IMR-90 (cell line): ENCODE results near the gene FICD. TPM values are rescaled to one million over a fixed set of nuclear protein-coding genes. Genes with fewer than 3 reads are reported as not detected.

Experiments
- ATAC-seq: fragments of 200-7000 bp; cut with Tn5 transposase; 2 replicates; pipeline ENCODE4 v1.9.1; 2020; ENCODE audit warnings: low read depth, mild to moderate bottlenecking, moderate library complexity
- BruUV-seq: library from RNA; stranded (reverse); fragments of 400-500 nt; replicated peaks from 2 replicates; lab custom pipeline; 2021; lab: Mats Ljungman, UMichigan
- CTCF ChIA-PET: fragments of 300-600 bp; formaldehyde crosslinking; extraction: SDS; loops from one replicate; lab custom pipeline; 2021; ENCODE audit warnings: antibody characterized with exemption; lab: Yijun Ruan, JAX
- POLR2A ChIA-PET: fragments of 300-600 bp; sonication (Branson Sonifier 250); formaldehyde crosslinking; loops from one replicate; lab custom pipeline; 2022; ENCODE audit warnings: antibody characterized with exemption; ENCODE audit not compliant: unreplicated experiment; lab: Charles Lee
- DNase-seq: peaks from one replicate; pipeline ENCODE4 v3.0.0; 2013
- H2AFZ ChIP-seq: replicated peaks from 2 replicates; pipeline ENCODE3; 2013; ENCODE audit warnings: low read length, mild to moderate bottlenecking; ENCODE audit not compliant: poor library complexity
- H2AK5ac ChIP-seq: 2 replicates; pipeline ENCODE4 v1.6.1; 2013; ENCODE audit warnings: low read depth, low read length, inconsistent platforms
- H2AK9ac ChIP-seq: replicated peaks from 2 replicates; pipeline ENCODE3; 2013; ENCODE audit warnings: mild to moderate bottlenecking, low read depth, low read length, moderate library complexity; ENCODE audit not compliant: poor library complexity
- H2BK120ac ChIP-seq: 2 replicates; pipeline ENCODE4 v1.6.1; 2013; ENCODE audit warnings: low read depth, low read length, inconsistent platforms
- H2BK15ac ChIP-seq: 3 replicates; pipeline ENCODE4 v1.6.1; 2013; ENCODE audit warnings: low read depth, low read length, inconsistent platforms
- H2BK20ac ChIP-seq: 2 replicates; pipeline ENCODE4 v1.6.1; 2013; ENCODE audit warnings: low read depth, mild to moderate bottlenecking, inconsistent platforms, low read length, moderate library complexity
- H2BK5ac ChIP-seq: 2 replicates; pipeline ENCODE4 v1.6.1; 2013; ENCODE audit warnings: mild to moderate bottlenecking, low read depth, low read length, inconsistent platforms; ENCODE audit not compliant: poor library complexity, severe bottlenecking
- H3K14ac ChIP-seq: replicated peaks from 2 replicates; pipeline ENCODE4 v1.6.1; 2013; ENCODE audit warnings: low read depth, low read length, inconsistent platforms
- H3K18ac ChIP-seq: 2 replicates; pipeline ENCODE4 v1.6.1; 2013; ENCODE audit warnings: low read depth, low read length, control low read depth
- H3K23ac ChIP-seq: 2 replicates; pipeline ENCODE4 v1.6.1; 2013; ENCODE audit warnings: low read depth, low read length, inconsistent platforms
- H3K27ac ChIP-seq: 2 replicates; pipeline ENCODE4 v1.5.1; 2013; ENCODE audit warnings: mild to moderate bottlenecking, control low read depth, low read length; ENCODE audit not compliant: insufficient read depth
- H3K27me3 ChIP-seq: 2 replicates; pipeline ENCODE4 v1.6.1; 2013; ENCODE audit warnings: low read length; ENCODE audit not compliant: control insufficient read depth, insufficient read depth
- H3K36me3 ChIP-seq: 2 replicates; pipeline ENCODE4 v1.6.1; 2013; ENCODE audit warnings: low read length, mixed read lengths; ENCODE audit not compliant: control insufficient read depth, insufficient read depth
- H3K4ac ChIP-seq: 2 replicates; pipeline ENCODE4 v1.6.1; 2013; ENCODE audit warnings: low read depth, low read length, inconsistent platforms
- H3K4me1 ChIP-seq: 2 replicates; pipeline ENCODE4 v1.6.1; 2013; ENCODE audit warnings: low read length, mixed read lengths; ENCODE audit not compliant: control insufficient read depth, insufficient read depth
- H3K4me2 ChIP-seq: 2 replicates; pipeline ENCODE4 v1.6.1; 2013; ENCODE audit warnings: low read depth, mild to moderate bottlenecking, control low read depth, low read length, moderate library complexity
- H3K4me3 ChIP-seq: 2 replicates; pipeline ENCODE4 v1.5.1; 2013; ENCODE audit warnings: low read depth, mild to moderate bottlenecking, control low read depth, low read length, moderate library complexity; ENCODE audit not compliant: insufficient read depth
- H3K56ac ChIP-seq: 2 replicates; pipeline ENCODE4 v1.6.1; 2013; ENCODE audit warnings: low read length, inconsistent platforms; ENCODE audit not compliant: insufficient read depth; ENCODE audit errors: extremely low read depth
- H3K79me1 ChIP-seq, 2 experiments: 2 replicates each; pipeline ENCODE4 v1.6.1; 2013; ENCODE audit warnings: low read length in 2 of 2, inconsistent platforms in 1 of 2, low read depth in 1 of 2
- H3K9ac ChIP-seq: 2 replicates; pipeline ENCODE4 v1.6.1; 2013; ENCODE audit warnings: low read depth, low read length, control low read depth
- H3K9me1 ChIP-seq: 2 replicates; pipeline ENCODE4 v1.6.1; 2013; ENCODE audit warnings: low read length, inconsistent platforms; ENCODE audit not compliant: insufficient read depth
- H3K9me3 ChIP-seq: 2 replicates; pipeline ENCODE4 v1.6.1; 2013; ENCODE audit warnings: low read length; ENCODE audit not compliant: control insufficient read depth, insufficient read depth
- H4K20me1 ChIP-seq: 2 replicates; pipeline ENCODE4 v1.6.1; 2013; ENCODE audit warnings: low read length, inconsistent platforms; ENCODE audit not compliant: insufficient read depth
- H4K5ac ChIP-seq: 2 replicates; pipeline ENCODE4 v1.6.1; 2013; ENCODE audit warnings: mild to moderate bottlenecking, low read depth, low read length, control low read depth
- H4K8ac ChIP-seq, 2 experiments: 2 replicates each; pipeline ENCODE4 v1.6.1; 2013; ENCODE audit warnings: low read depth in 2 of 2, low read length in 2 of 2, control low read depth in 1 of 2, inconsistent platforms in 1 of 2
- H4K91ac ChIP-seq: 2 replicates; pipeline ENCODE4 v1.6.1; 2013; ENCODE audit warnings: low read depth, low read length, inconsistent platforms; ENCODE audit not compliant: insufficient read depth
- CHD1 ChIP-seq: IDR thresholded peaks from 2 replicates; pipeline ENCODE4 v1.6.1; 2012; ENCODE audit warnings: low read depth, low read length, improper control_type of control experiment
- MXI1 ChIP-seq: IDR thresholded peaks from 2 replicates; pipeline ENCODE4 v1.6.1; 2012; ENCODE audit warnings: low read depth, mild to moderate bottlenecking, low read length, moderate library complexity, borderline replicate concordance
- RAD21 ChIP-seq: IDR thresholded peaks from 2 replicates; pipeline ENCODE4 v1.6.1; 2012; ENCODE audit warnings: low read length, improper control_type of control experiment
- RCOR1 ChIP-seq: IDR thresholded peaks from 2 replicates; pipeline ENCODE4 v1.6.1; 2012; ENCODE audit warnings: mild to moderate bottlenecking, low read length, improper control_type of control experiment; ENCODE audit not compliant: insufficient replicate concordance
- WGBS, 2 experiments: methylation state at CpG; one replicate each; pipeline versions ENCODE4 v1.1.5 to v1.1.7; 2013; ENCODE audit warnings: missing lambda C conversion rate in 2 of 2; ENCODE audit not compliant: insufficient read length in 1 of 2; ENCODE audit errors: extremely low coverage in 2 of 2; 5-methylcytosine and 5-hydroxymethylcytosine counted together
- dilution Hi-C: fragments of 300-500 bp; cut with HindIII; formaldehyde crosslinking; loops from one replicate; pipeline ENCODE4 v1.14.3; 2018; ENCODE audit warnings: low sequenced_read_pairs; ENCODE audit not compliant: unreplicated experiment
- in situ Hi-C: fragments of 300-500 bp; cut with MboI; formaldehyde crosslinking; loops from 3 replicates; pipeline ENCODE4 v1.14.3; 2019; ENCODE audit warnings: low sequenced_read_pairs, inconsistent platforms, mixed read lengths
- intact Hi-C: fragments of 100-400 bp; cut with micrococcal nuclease; formaldehyde crosslinking; loops from 2 replicates; pipeline ENCODE4 v1.10.0; 2022
- polyA plus RNA-seq, 3 experiments: library from polyadenylated mRNA; depleted of rRNA; stranded (reverse); fragments of >200 nt; gene quantifications; 2 replicates each; pipeline ENCODE4 v1.2.3, GENCODE V29; 2012; ENCODE audit warnings: low replicate concordance in 1 of 3
- total RNA-seq: library from RNA; depleted of rRNA; stranded (reverse); fragments of >200 nt; gene quantifications from 2 replicates; pipeline ENCODE4 v1.2.3, GENCODE V29; 2012
- TF ChIP-seq, protein P1 (sequence below): fragments of 150-350 bp; IDR thresholded peaks from 2 replicates; pipeline ENCODE4 v1.6.1; 2017; ENCODE audit warnings: mild to moderate bottlenecking, antibody characterized with exemption, low read length, low read depth

FICD gene
- total and polyA plus RNA-seq, 2 of the 4 experiments (the other 2 are of a cell fraction) = 4.0 to 11.3 TPM

DNA sequence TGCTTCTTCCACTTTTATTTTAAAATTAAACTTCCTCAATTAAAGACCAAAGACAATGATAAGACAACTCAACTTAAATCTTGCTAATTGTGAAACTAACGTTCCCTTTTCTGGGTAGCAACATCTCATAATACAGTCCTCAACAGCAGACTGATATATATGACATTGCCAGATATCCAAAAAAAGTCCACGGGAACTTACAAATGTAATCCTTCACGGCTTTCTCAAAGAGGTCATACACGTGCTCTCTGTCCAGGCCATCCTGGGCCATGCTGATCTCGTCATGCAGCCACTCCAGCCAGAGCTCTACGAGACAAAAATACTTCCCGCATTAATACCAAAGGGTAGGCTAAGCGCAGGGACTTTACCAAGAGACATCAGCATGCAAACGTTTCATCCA is 32.6 kb downstream of the FICD start:
- intact Hi-C loops (no loop called here), in situ Hi-C loops (no loop called here), dilution Hi-C loops (no loop called here)
- H4K20me1 ChIP-seq = peaks cover 35% of the 10 kb centered on the region; the same call in 1 of the 2 replicates
- H4K91ac ChIP-seq = no peak overlapping the region
- WGBS, 2 experiments = 88% methylated on average over 5 of the region's 9 CpGs; no CpG with 5 or more reads in 1 of the 2 experiments
- H2BK5ac ChIP-seq = no peak overlapping the region
- CTCF ChIA-PET = no interaction called here
- no peak overlapping the region for H3K4ac ChIP-seq
- H3K4me2 ChIP-seq = no peak overlapping the region
- POLR2A ChIA-PET = no interaction called here
- TF ChIP-seq RAD21 (no peak), MXI1 (no peak), CHD1 (no peak), RCOR1 (no peak)
- TF ChIP-seq, protein P1, sequence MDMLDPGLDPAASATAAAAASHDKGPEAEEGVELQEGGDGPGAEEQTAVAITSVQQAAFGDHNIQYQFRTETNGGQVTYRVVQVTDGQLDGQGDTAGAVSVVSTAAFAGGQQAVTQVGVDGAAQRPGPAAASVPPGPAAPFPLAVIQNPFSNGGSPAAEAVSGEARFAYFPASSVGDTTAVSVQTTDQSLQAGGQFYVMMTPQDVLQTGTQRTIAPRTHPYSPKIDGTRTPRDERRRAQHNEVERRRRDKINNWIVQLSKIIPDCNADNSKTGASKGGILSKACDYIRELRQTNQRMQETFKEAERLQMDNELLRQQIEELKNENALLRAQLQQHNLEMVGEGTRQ = no peak
- H3K27ac ChIP-seq = no peak overlapping the region
- H2BK15ac ChIP-seq = no peak overlapping the region
- no peak overlapping the region for H2AFZ ChIP-seq
- no peaks in the 10 kb centered on the region for H3K27me3 ChIP-seq
- H3K4me3 ChIP-seq = no peak overlapping the region
- no peak overlapping the region for H2AK5ac ChIP-seq
- no TSS peak for BruUV-seq
- H3K79me1 ChIP-seq = peaks cover 30 to 55% of the 10 kb centered on the region in 2 experiments
- no peak overlapping the region for H2AK9ac ChIP-seq
- H2BK120ac ChIP-seq = no peak overlapping the region
- peaks cover 38% of the 10 kb centered on the region for H3K36me3 ChIP-seq
- no peak overlapping the region for H4K5ac ChIP-seq
- H3K18ac ChIP-seq = no peak overlapping the region
- no peaks in the 10 kb centered on the region for H3K4me1 ChIP-seq
- H3K14ac ChIP-seq = no peak overlapping the region
- H3K9ac ChIP-seq = no peak overlapping the region
- ATAC-seq = no peak
- no peak for DNase-seq
- H3K56ac ChIP-seq = no peak overlapping the region
- peaks cover 13% of the 10 kb centered on the region for H3K9me1 ChIP-seq
- H3K9me3 ChIP-seq = no peaks in the 10 kb centered on the region
- no peak overlapping the region for H4K8ac ChIP-seq
- no peak overlapping the region for H2BK20ac ChIP-seq
- no peak overlapping the region for H3K23ac ChIP-seq
